Ovary (tissue), 9 donors: ENCODE data around the gene ZNF426. TPM values are rescaled to one million over a fixed set of nuclear protein-coding genes. Genes with fewer than 3 reads are reported as not detected.

Source experiments
- DNase-seq, 5 donors: peaks; one replicate each; pipeline ENCODE4 v3.0.0-alpha.2; 2019 to 2020
- H3K27ac ChIP-seq, 2 donors: fragments of 200-600 bp; one replicate each; pipeline versions ENCODE4 v1.5.1 to v1.8.0; 2019 to 2022
- H3K27me3 ChIP-seq: fragments of 200-600 bp; one replicate; pipeline ENCODE4 v1.8.0; 2022
- H3K36me3 ChIP-seq: fragments of 200-600 bp; sonication (generic); one replicate; pipeline ENCODE4 v1.5.1; 2019
- H3K4me1 ChIP-seq: one replicate; pipeline ENCODE4 v1.8.1; 2013; ENCODE audit warnings: mild to moderate bottlenecking, moderate library complexity; ENCODE audit not compliant: insufficient read depth
- H3K4me3 ChIP-seq: fragments of 200-600 bp; sonication (generic); one replicate; pipeline ENCODE4 v1.5.1; 2017
- H3K9me3 ChIP-seq, 2 donors: fragments of 200-600 bp in 1 of 2; sonication (generic) in 1 of 2; one replicate each; pipeline versions ENCODE4 v1.5.1 to v1.8.1; 2013 to 2019; ENCODE audit warnings: mild to moderate bottlenecking in 1 of 2, moderate library complexity in 1 of 2
- CTCF ChIP-seq, 3 donors: fragments of 450-650 bp in 2 of 3; fragments of 200-600 bp in 1 of 3; IDR thresholded peaks; one replicate each; pipeline versions ENCODE4 v1.5.1 to v1.8.0; 2016 to 2022; ENCODE audit warnings: antibody characterized with exemption in 3 of 3, mild to moderate bottlenecking in 1 of 3
- EP300 ChIP-seq: sonication (generic); formaldehyde crosslinking; IDR thresholded peaks from one replicate; pipeline ENCODE4 v1.6.1; 2017; ENCODE audit warnings: antibody characterized with exemption
- POLR2A ChIP-seq: fragments of 450-650 bp; IDR thresholded peaks from one replicate; pipeline ENCODE4 v1.6.1; 2017; ENCODE audit warnings: antibody characterized with exemption, mild to moderate bottlenecking, moderate library complexity
- WGBS, 3 donors: extraction: QIAGEN DNeasy Blood & Tissue Kit in 1 of 3; methylation state at CpG; one replicate each; pipeline versions ENCODE4 v1.1.5 to v1.1.7; 2013 to 2017; 5-methylcytosine and 5-hydroxymethylcytosine counted together
- intact Hi-C, 4 donors: fragments of 100-400 bp; cut with DNase I; formaldehyde crosslinking; loops; one replicate each; pipeline versions ENCODE4 v1.11.0 to v1.15.1; 2022 to 2023
- polyA plus RNA-seq, 2 donors: library from polyadenylated mRNA; stranded (reverse); fragments of 200-250 nt in 1 of 2; fragments of 350-450 nt in 1 of 2; fragmentation: Illumina TruSeq in 1 of 2; extraction: RNeasy Lipid Tissue Mini Kit (QIAGEN cat#74804) in 1 of 2; gene quantifications; one replicate each; pipeline ENCODE4 v1.2.3, GENCODE V29; 2013 to 2014
- total RNA-seq, 7 donors: library from RNA; depleted of rRNA in 2 of 7; stranded (reverse); fragments of >200 nt in 2 of 7; fragmentation: NEBNext Ultra II Directional in 3 of 7; extraction: Animal tissue kit (Norgen Biotek cat#: 25700) in 3 of 7; gene quantifications; one replicate each; pipeline versions ENCODE4 v1.1.0 to v1.2.4, GENCODE V29; 2016 to 2023
- donor health status: DM: no; HTN: no; CAD: no; lungs with moderate emphysema.
- donor health status: DM: no; HTN: no; CAD: no.
- donor health status: Bipolar disorder and iron deficiency.
- donor health status: DM: yes; HTN: yes; CAD: no.
- donor health status: DM: no; HTN: no; CAD: no.
- donor health status: DM: yes; HTN: yes; CAD: no.

ZNF426 gene
- total and polyA plus RNA-seq, 9 donors = 7.7 to 35.1 (median 27.3) TPM

GRCh38 chr19:9528757-9529336 lies 9.6 kb downstream of the ZNF426 start:
- Histone ChIP-seq H3K9me3 (peaks cover 17 to 84% of the 10 kb centered on the region in 2 donors), H3K36me3 (peaks cover 17% of the 10 kb centered on the region), H3K27ac (no peak overlapping the region), H3K27me3 (no peaks in the 10 kb centered on the region), H3K4me3 (no peak overlapping the region), H3K4me1 (no peaks in the 10 kb centered on the region)
- WGBS, 3 donors = 98 to 99% (median 99%) methylated on average over 5 of the region's 5 CpGs
- no peak for TF ChIP-seq POLR2A
- TF ChIP-seq EP300 = no peak
- TF ChIP-seq CTCF (IDR thresholded peaks at IDR 0.05) = no peak
- no peak for DNase-seq
- intact Hi-C loops = no loop called here

GRCh38 chr19:9523885-9524474 lies 14.5 kb downstream of the ZNF426 start:
- TF ChIP-seq CTCF (IDR thresholded peaks at IDR 0.05) = no peak
- TF ChIP-seq EP300 = no peak
- no peak for TF ChIP-seq POLR2A
- no peaks in the 10 kb centered on the region for H3K4me1 ChIP-seq
- H3K27me3 ChIP-seq = no peaks in the 10 kb centered on the region
- H3K9me3 ChIP-seq = peaks cover 15 to 62% of the 10 kb centered on the region in 2 donors
- no peak overlapping the region for H3K4me3 ChIP-seq
- intact Hi-C loops = no loop called here
- no peak for DNase-seq
- WGBS, 3 donors = 98 to 100% (median 99%) methylated on average over 1 of the region's 1 CpG
- no peak overlapping the region for H3K27ac ChIP-seq
- peaks cover 6% of the 10 kb centered on the region for H3K36me3 ChIP-seq

- Histone ChIP-seq H3K4me3 (no peak overlapping the region), H3K27me3 (no peaks in the 10 kb centered on the region), H3K4me1 (no peaks in the 10 kb centered on the region), H3K36me3 (no peaks in the 10 kb centered on the region), H3K27ac (no peak overlapping the region), H3K9me3 (peaks cover 3 to 7% of the 10 kb centered on the region in 2 donors)
- no peak for TF ChIP-seq EP300
- no peak for TF ChIP-seq POLR2A
- no peak for TF ChIP-seq CTCF (IDR thresholded peaks at IDR 0.05)
- intact Hi-C loops = no loop called here
- DNase-seq = no peak
- 82 to 86% (median 85%) methylated on average over 3 of the region's 3 CpGs for WGBS, 3 donors
Observed at GRCh38 chr19:9507285-9507684, 31.2 kb downstream of the ZNF426 start.

- H3K9me3 ChIP-seq = peaks cover 0 to 21% of the 10 kb centered on the region in 2 donors
Observed at GRCh38 chr19:9500796-9501195, 37.6 kb downstream of the ZNF426 start.

More at GRCh38 chr19:9500796-9501195, 37.6 kb downstream of the ZNF426 start:
- Histone ChIP-seq H3K36me3 (no peaks in the 10 kb centered on the region), H3K27me3 (no peaks in the 10 kb centered on the region), H3K4me1 (no peaks in the 10 kb centered on the region), H3K27ac (no peak overlapping the region), H3K4me3 (no peak overlapping the region)
- intact Hi-C loops = no loop called here
- TF ChIP-seq POLR2A = no peak
- no peak for TF ChIP-seq EP300
- TF ChIP-seq CTCF (IDR thresholded peaks at IDR 0.05) = no peak
- 84 to 95% (median 95%) methylated on average over 1 of the region's 1 CpG for WGBS, 3 donors
- DNase-seq = no peak
